Activated CD8-positive, alpha-beta memory T cell treated with anti-CD3 and anti-CD28 coated beads for 4 hours (primary cell): ENCODE data around the gene GGT6.

Experiments used
- DNase-seq, 2 donors: peaks; one replicate each; pipeline ENCODE4 v3.0.0-alpha.2; 2020; ENCODE audit warnings: low read depth in 2 of 2

Gene GGT6

DNA sequence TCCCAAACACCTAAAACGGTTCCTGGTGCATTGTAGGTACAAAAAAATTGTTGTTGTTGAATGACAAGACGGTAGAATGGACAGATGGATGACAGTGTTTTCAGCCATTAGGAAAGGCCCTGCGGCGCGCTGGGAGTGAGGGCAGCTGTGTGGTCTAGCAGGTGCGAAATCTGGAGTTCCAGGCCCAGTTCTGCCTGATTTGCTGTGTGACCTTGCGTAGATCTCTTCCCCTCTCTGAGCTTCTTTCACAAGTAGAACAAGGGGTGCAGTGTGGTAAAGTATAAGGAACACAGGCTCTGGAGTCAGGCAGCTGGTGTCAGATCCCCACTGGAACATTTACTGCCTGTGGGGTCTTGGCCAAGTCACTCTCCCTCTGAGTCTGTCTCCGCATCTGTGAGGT is 36.4 kb downstream of the GGT6 start:
- DNase-seq = no peak

DNA sequence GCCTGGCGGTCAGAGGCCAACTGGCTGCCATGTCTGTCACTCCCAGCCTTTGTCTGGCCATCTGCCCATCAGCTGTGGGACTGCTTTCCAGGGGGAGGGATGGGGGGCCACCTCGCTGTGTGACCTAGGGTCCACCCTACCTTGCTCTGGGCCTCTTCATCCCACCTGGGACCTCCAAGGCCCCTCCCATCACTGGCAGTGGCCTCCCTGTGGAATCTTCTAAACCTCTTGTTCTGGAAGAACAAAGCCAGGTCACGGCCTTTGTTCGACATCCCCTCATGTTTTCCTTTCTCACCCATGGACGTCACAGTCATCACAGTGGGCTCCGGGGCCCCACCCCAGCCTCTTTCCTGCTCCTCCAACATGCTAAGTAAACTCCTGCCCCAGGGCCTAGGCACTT is 37.7 kb downstream of the GGT6 start:
- DNase-seq = no peak

- DNase-seq = no peak
These were observed 39.3 kb downstream of the GGT6 start for GRCh38 chr17:4520894-4521600.

DNA sequence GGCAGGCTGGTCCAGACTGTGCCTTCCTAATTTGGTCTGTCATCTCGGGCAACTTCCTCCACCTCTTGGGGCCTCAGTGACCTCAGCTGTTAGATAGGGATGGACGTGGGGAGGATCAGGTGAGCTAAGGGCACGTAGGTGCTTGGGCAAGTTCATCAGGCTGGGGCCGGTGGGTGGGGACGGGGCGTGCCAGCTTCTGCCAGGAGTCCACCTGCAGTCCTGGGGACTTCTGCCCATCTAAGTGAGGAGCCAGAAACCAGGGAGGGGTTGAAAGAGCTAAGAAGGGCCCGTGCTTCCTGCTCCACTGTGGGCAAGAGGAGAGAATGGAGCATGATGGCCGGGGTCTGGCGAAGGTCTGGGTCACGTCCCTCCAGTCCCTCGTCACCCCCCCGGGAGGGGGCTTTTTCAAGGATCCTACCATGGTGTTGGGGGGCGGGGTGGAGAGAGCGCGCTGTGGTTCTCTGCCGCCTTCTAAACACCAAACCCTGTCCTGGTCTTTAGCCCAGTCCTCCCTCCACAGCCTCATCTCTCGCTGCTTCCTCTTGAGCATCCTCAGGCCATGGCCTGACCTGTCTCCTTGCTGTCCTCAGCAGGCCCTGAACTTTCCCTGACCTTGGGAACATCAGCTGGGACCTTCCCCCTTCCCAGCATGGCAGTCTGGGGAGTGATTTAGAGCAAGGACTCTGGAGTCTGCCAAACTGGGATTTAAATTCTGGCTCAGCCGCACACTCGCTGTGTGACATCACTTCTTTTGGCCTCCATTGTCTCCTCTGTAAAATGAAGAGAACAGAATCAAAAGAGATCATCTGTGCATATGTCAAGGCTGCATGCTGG is 40.1 kb downstream of the GGT6 start:
- DNase-seq = no peak

- DNase-seq = no peak
These were observed 41.0 kb downstream of the GGT6 start for GRCh38 chr17:4519361-4519788.

- no peak for DNase-seq
These were observed 41.5 kb downstream of the GGT6 start for GRCh38 chr17:4518901-4519300.

DNA sequence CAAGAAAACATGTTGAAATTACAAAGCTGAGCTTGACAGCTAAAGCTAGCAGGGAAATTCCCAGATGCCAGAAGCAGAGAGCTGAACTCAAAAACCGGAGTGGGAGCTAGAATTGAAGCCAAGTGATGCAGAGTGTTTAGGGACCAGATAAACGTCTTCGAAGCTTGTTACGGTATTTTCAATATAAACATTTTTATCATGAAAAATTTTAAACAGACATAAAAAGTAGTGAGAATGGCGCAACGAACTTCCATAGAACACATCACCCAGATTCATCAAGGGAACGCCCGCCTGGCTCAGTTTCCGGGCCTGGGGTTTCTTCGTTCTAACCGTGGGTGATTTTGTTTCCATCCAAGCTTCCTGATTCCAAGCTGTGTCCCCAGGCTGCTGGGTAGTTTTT is 43.6 kb downstream of the GGT6 start:
- DNase-seq = no peak

- DNase-seq = no peak
These were observed 44.9 kb downstream of the GGT6 start for GRCh38 chr17:4515501-4515900.

GRCh38 chr17:4514779-4515178 is 45.6 kb downstream of the GGT6 start:
- no peak for DNase-seq

GRCh38 chr17:4514206-4514605 is 46.2 kb downstream of the GGT6 start:
- DNase-seq = no peak

- DNase-seq = no peak
These were observed 47.0 kb downstream of the GGT6 start for GRCh38 chr17:4513113-4514032.

DNA sequence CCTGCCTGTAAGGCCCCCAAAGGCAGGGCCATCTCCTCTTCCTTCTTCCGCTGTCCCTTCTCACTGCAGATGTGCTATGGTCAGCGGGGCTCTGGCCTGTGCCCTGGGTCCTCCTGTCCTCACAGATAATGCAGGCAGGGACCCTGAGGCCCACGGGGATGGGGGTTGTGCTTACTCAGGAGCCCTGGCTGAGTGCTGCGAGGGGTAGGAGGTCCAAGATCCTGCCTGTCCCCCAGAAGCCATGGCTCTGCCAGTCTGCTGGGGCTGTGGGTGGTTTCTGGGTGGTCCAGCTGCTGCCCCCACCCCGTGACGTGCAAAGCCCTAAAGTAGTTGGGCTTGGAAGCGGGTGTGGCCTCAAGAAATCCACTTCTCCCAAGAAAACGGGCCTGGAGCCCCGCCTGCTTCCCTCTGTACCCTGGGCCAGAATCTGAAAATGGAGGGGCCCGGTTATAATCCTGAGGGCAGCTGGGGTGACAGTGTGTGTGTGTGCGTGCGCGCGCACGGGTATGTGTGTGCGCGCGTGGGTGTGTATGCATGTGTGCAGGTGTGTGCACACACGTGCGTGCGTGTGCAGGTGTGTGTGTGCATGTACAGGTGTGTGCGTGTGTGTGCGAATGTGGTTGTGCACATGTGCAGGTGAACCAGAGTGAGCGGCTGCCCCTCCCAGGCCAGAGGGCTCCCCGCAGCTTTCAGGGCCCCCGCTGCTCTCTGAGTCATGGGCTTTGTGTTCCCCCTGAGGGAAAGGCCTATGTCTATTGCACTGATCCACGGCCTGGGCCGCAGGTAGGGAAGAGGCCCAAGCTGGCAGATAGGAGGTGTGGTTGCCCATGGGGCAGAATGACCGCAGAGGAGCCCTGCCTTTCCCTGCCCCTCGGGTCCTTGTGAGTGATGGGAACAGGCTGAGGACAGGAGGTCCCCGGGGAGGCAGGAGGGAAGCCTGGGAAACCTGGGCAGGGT is 47.9 kb downstream of the GGT6 start:
- DNase-seq = no peak

GRCh38 chr17:4511199-4511932 is 49.0 kb downstream of the GGT6 start:
- no peak for DNase-seq

DNA sequence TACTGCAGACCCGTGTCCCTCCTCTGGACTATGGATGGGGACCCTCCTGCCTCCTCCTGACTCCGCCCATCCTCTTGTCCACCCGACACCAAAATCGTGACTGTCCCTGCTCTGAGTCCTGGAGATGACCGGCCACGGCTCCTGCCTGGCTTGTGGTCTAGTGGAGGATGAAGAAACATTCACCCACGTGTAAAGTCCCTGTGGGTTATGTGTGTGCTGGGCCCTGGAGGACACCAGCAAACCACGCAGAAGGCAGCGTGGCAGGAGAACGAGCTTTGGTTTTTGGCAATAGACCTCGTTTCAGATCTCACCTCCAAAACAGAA is 49.8 kb downstream of the GGT6 start:
- DNase-seq = no peak

DNA sequence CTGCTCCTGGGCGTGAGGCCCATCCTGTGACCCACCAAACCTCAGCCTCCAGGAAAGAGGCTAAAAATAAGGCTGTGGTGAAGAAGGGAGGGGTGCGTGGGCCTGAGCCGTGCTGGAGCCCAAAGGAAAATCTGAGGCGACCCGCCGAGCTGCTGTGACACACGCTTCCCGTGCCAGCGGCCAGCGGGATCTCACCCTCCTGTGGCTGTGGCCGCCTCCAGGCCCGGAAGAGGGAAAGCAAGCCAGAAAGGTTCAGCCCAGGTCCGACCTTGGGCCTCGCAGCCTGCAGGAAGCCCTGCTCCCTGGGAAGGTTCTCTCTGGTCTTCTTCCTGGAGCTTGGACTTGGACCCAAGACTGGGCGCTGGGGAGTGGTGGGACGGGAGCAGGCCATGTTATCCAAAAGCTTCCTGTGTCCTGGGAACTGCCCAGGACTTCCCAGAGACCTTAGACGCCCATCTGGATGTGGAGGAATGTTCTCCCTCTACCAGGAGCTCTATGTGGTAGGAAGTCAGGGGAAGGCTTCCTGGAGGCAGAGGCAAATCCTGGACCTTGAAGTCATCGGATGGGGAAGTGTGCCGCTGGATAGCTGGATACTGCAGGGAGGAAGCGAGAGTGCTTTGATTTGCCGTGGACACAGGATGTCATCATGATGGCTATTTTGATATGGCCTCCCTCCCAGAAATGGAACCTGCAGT is 50.3 kb downstream of the GGT6 start:
- no peak for DNase-seq

GRCh38 chr17:4509401-4509800 is 51.0 kb downstream of the GGT6 start:
- no peak for DNase-seq

DNA sequence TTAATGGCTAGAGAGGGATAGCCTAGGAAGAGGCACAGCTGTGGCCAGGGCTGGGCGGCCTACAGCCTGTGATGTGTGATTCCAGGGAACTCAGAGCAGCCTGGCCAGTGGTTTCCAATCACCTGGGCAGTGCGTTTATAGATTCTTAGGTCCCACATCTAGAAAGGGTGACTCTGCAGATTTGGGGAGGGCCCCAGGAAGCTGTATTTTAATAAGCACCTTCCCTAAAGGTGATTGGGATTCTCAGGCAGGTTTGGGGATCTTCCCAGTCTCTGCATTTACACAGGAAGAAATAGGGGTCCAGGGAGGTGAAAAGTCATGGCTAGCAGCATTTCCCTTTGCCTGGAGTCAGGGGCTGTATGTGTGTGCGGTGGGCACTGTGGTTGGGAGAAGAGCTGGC is 52.2 kb downstream of the GGT6 start:
- DNase-seq = no peak

DNA sequence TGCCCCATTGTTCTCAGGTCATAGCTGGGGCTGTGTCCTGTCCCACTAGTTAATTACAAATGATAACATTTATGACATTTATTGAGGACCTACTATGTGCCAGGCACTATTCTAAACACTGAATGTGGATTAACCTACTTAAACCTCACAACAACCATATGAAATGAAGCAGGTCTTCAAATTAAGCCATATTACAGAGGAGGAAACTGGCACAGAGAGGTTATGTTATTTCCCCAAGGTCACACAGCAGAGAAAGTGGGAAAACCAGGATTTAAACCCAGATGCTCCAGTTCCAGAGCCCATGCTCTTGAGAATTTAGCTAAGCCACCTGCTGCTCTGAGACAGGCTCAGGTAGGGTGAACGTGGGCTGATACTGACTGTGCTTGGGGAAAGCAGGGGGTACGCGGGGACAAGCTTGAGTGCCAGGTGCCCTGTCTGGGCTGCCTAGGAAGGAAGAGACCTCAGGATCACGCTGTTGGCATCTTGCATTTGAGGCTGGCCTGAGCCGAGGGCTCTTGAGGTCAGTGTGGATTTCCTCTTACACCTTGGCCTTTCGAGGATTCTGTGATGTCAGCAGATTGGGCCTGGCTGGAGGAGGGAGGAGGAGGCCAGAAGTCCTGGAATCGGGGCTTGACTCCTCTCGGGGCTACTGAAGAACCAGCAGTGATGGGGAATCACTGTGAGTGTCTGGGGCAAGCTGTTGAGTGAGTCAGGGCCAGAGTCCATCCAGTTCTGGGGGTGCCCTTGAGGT is 52.8 kb downstream of the GGT6 start:
- no peak for DNase-seq
